Measurements from ENCODE around the gene CDKN1A.
"Not testable (repeated sequence)": the region's sequence is repeated elsewhere in the genome, so short reads cannot be mapped to it uniquely, and the experiment has no call there.

The CDKN1A gene

GRCh38 chr6:36720251-36721141, 42.0 kb downstream of the CDKN1A start:
- Mint-ChIP-seq H3K27me3 (no peaks in the 10 kb centered on the region), H3K36me3 (no peaks in the 10 kb centered on the region), H3K4me3 (no peak overlapping the region), H3K27ac (no peak overlapping the region), H3K9me3 (no peaks in the 10 kb centered on the region), H3K4me1 (peaks cover 24% of the 10 kb centered on the region)
- DNase-seq (ENCODE audit: low spot score in 2 of 2) (no peak), ATAC-seq (ENCODE audit: low read depth) (peak; percentile 56)

GRCh38 chr6:36721369-36722140, 43.0 kb downstream of the CDKN1A start:
- Mint-ChIP-seq H3K9me3 (no peaks in the 10 kb centered on the region), H3K27me3 (no peaks in the 10 kb centered on the region), H3K27ac (no peak overlapping the region), H3K4me1 (peaks cover 32% of the 10 kb centered on the region), H3K4me3 (no peak overlapping the region), H3K36me3 (no peaks in the 10 kb centered on the region)
- DNase-seq (ENCODE audit: low spot score in 2 of 2) (no peak), ATAC-seq (ENCODE audit: low read depth) (no peak)

- ATAC-seq (ENCODE audit: low read depth) (no peak), DNase-seq (ENCODE audit: low spot score in 2 of 2) (no peak)
- peaks cover 40% of the 10 kb centered on the region for H3K4me1 Mint-ChIP-seq
- H3K27ac Mint-ChIP-seq = no peak overlapping the region
- H3K36me3 Mint-ChIP-seq = no peaks in the 10 kb centered on the region
- no peaks in the 10 kb centered on the region for H3K27me3 Mint-ChIP-seq
- no peak overlapping the region for H3K4me3 Mint-ChIP-seq
- no peaks in the 10 kb centered on the region for H3K9me3 Mint-ChIP-seq
Observed at GRCh38 chr6:36722365-36722764, 43.9 kb downstream of the CDKN1A start.

- Mint-ChIP-seq H3K27me3 (no peaks in the 10 kb centered on the region), H3K4me1 (peaks cover 43% of the 10 kb centered on the region), H3K4me3 (no peak overlapping the region), H3K27ac (no peak overlapping the region), H3K9me3 (no peaks in the 10 kb centered on the region), H3K36me3 (no peaks in the 10 kb centered on the region)
- DNase-seq (ENCODE audit: low spot score in 2 of 2) = no peak
- ATAC-seq (ENCODE audit: low read depth) = no peak
Observed at GRCh38 chr6:36722879-36723278, 44.4 kb downstream of the CDKN1A start.

- not testable (repeated sequence) for H3K36me3 Mint-ChIP-seq; ATAC-seq (ENCODE audit: low read depth); DNase-seq (ENCODE audit: low spot score in 2 of 2); H3K27me3 Mint-ChIP-seq; H3K9me3 Mint-ChIP-seq; H3K27ac Mint-ChIP-seq; H3K4me3 Mint-ChIP-seq
- peaks cover 48% of the 10 kb centered on the region for H3K4me1 Mint-ChIP-seq
Observed at GRCh38 chr6:36723992-36724391, 45.5 kb downstream of the CDKN1A start.

- peak; percentile 29 for ATAC-seq (ENCODE audit: low read depth)
- Mint-ChIP-seq H3K9me3 (no peaks in the 10 kb centered on the region), H3K36me3 (no peaks in the 10 kb centered on the region), H3K27ac (no peak overlapping the region), H3K4me3 (no peak overlapping the region), H3K4me1 (peaks cover 43% of the 10 kb centered on the region), H3K27me3 (no peaks in the 10 kb centered on the region)
- DNase-seq (ENCODE audit: low spot score in 2 of 2) = peak in 1 of 2 donors; percentile 21
Observed at GRCh38 chr6:36724514-36725390, 46.2 kb downstream of the CDKN1A start.

GRCh38 chr6:36725581-36725980, 47.1 kb downstream of the CDKN1A start:
- DNase-seq (ENCODE audit: low spot score in 2 of 2) = no peak
- Mint-ChIP-seq H3K4me1 (peaks cover 40% of the 10 kb centered on the region), H3K4me3 (no peak overlapping the region), H3K27ac (no peak overlapping the region), H3K27me3 (no peaks in the 10 kb centered on the region), H3K9me3 (no peaks in the 10 kb centered on the region), H3K36me3 (no peaks in the 10 kb centered on the region)
- no peak for ATAC-seq (ENCODE audit: low read depth)

GRCh38 chr6:36727505-36728021, 49.0 kb downstream of the CDKN1A start:
- no peak for DNase-seq (ENCODE audit: low spot score in 2 of 2)
- peak; percentile 63 for ATAC-seq (ENCODE audit: low read depth)
- H3K4me3 Mint-ChIP-seq = no peak overlapping the region
- H3K36me3 Mint-ChIP-seq = no peaks in the 10 kb centered on the region
- no peaks in the 10 kb centered on the region for H3K27me3 Mint-ChIP-seq
- no peaks in the 10 kb centered on the region for H3K9me3 Mint-ChIP-seq
- H3K27ac Mint-ChIP-seq = peak overlapping the region; percentile 35
- H3K4me1 Mint-ChIP-seq = peaks cover 43% of the 10 kb centered on the region

- no peaks in the 10 kb centered on the region for H3K9me3 Mint-ChIP-seq
- H3K36me3 Mint-ChIP-seq = no peaks in the 10 kb centered on the region
- H3K4me3 Mint-ChIP-seq = no peak overlapping the region
- H3K27ac Mint-ChIP-seq = peak overlapping the region; percentile 35
- no peaks in the 10 kb centered on the region for H3K27me3 Mint-ChIP-seq
- DNase-seq (ENCODE audit: low spot score in 2 of 2) = no peak
- H3K4me1 Mint-ChIP-seq = peaks cover 43% of the 10 kb centered on the region
- no peak for ATAC-seq (ENCODE audit: low read depth)
Observed at GRCh38 chr6:36728289-36729160, 50.0 kb downstream of the CDKN1A start.

GRCh38 chr6:36729161-36729524, 50.6 kb downstream of the CDKN1A start:
- H3K4me1 Mint-ChIP-seq = peaks cover 45% of the 10 kb centered on the region
- no peaks in the 10 kb centered on the region for H3K27me3 Mint-ChIP-seq
- H3K36me3 Mint-ChIP-seq = no peaks in the 10 kb centered on the region
- DNase-seq (ENCODE audit: low spot score in 2 of 2) (no peak), ATAC-seq (ENCODE audit: low read depth) (no peak)
- no peak overlapping the region for H3K4me3 Mint-ChIP-seq
- H3K27ac Mint-ChIP-seq = no peak overlapping the region
- no peaks in the 10 kb centered on the region for H3K9me3 Mint-ChIP-seq

GRCh38 chr6:36730424-36731380, 52.2 kb downstream of the CDKN1A start:
- peaks cover 40% of the 10 kb centered on the region for H3K4me1 Mint-ChIP-seq
- DNase-seq (ENCODE audit: low spot score in 2 of 2) (no peak), ATAC-seq (ENCODE audit: low read depth) (no peak)
- no peaks in the 10 kb centered on the region for H3K9me3 Mint-ChIP-seq
- H3K27ac Mint-ChIP-seq = peak overlapping the region; percentile 31
- no peaks in the 10 kb centered on the region for H3K27me3 Mint-ChIP-seq
- no peaks in the 10 kb centered on the region for H3K36me3 Mint-ChIP-seq
- H3K4me3 Mint-ChIP-seq = no peak overlapping the region

GRCh38 chr6:36731622-36732310, 53.3 kb downstream of the CDKN1A start:
- no peak for ATAC-seq (ENCODE audit: low read depth)
- no peaks in the 10 kb centered on the region for H3K36me3 Mint-ChIP-seq
- H3K9me3 Mint-ChIP-seq = no peaks in the 10 kb centered on the region
- DNase-seq (ENCODE audit: low spot score in 2 of 2) = no peak
- no peaks in the 10 kb centered on the region for H3K27me3 Mint-ChIP-seq
- H3K4me1 Mint-ChIP-seq = peaks cover 32% of the 10 kb centered on the region
- H3K27ac Mint-ChIP-seq = no peak overlapping the region
- no peak overlapping the region for H3K4me3 Mint-ChIP-seq
